Bladder microvascular endothelial cell (primary cell): ENCODE measurements around the gene TIA1. TPM values are rescaled to one million over a fixed set of nuclear protein-coding genes. Genes with fewer than 3 reads are reported as not detected.

Experiments
- total RNA-seq: library from RNA; depleted of rRNA; stranded (reverse); fragments of >200 nt; gene quantifications from 2 replicates; pipeline ENCODE4 v1.2.3, GENCODE V29; 2014

The TIA1 gene
- total RNA-seq, result 90.8 and 262 TPM in 2 replicates

GRCh38 chr2:70248181-70248847, at the start of gene TIA1:
Gene TIA1 (minus strand): TSS chr2:70248628. CDS start chr2:70248430, 198 bp downstream.

GRCh38 chr2:70190418-70191243, 57.8 kb downstream of the TIA1 start, which contains the start of gene C2orf42:
Gene C2orf42 (minus strand): TSS chr2:70191019. CDS start chr2:70181985, 9,034 bp downstream.

Other genes with a start within 250 kb of the TIA1 start
- gene PCBP1, start 161.2 kb downstream of the TIA1 start, total RNA-seq, result 35.8 and 74.7 TPM in 2 replicates
- 9.2 and 28.7 TPM in 2 replicates for gene C2orf42, start 57.6 kb downstream of the TIA1 start, total RNA-seq
- gene PCYOX1, start 9.5 kb upstream of the TIA1 start, total RNA-seq, result 16.4 and 35.2 TPM in 2 replicates
- 168 and 328 TPM in 2 replicates for gene SNRPG, start 45.1 kb upstream of the TIA1 start, total RNA-seq
- gene FAM136A, start 53.4 kb upstream of the TIA1 start, total RNA-seq, result 16.4 and 19.3 TPM in 2 replicates